HCT116 (cell line): ENCODE measurements around the gene TARBP1. TPM values are rescaled to one million over a fixed set of nuclear protein-coding genes. Genes with fewer than 3 reads are reported as not detected.

ENCODE experiments used
- ATAC-seq: fragments of 200-7000 bp; cut with Tn5 transposase; 2 replicates; pipeline ENCODE4 v1.9.1; 2020; ENCODE audit warnings: mild to moderate bottlenecking, moderate library complexity
- BruUV-seq: library from RNA; stranded (reverse); fragments of 400-500 nt; replicated peaks from 2 replicates; lab custom pipeline; 2021; lab: Mats Ljungman, UMichigan
- CTCF ChIA-PET: fragments of 300-600 bp; sonication (Branson Sonifier 250); formaldehyde crosslinking; loops from one replicate; lab custom pipeline; 2021; ENCODE audit warnings: antibody characterized with exemption; lab: Charles Lee
- POLR2A ChIA-PET: fragments of 300-600, 350-600 bp; sonication (Branson Sonifier 250); formaldehyde crosslinking; loops from one replicate; lab custom pipeline; 2021; ENCODE audit warnings: antibody characterized with exemption; lab: Charles Lee
- RAD21 ChIA-PET, 2 experiments: fragments of 300-600 bp; sonication (Branson Sonifier 250); formaldehyde crosslinking; loops; one replicate each; lab custom pipeline; 2023; ENCODE audit warnings: low total read pairs in 2 of 2; ENCODE audit not compliant: uncharacterized antibody in 2 of 2, unreplicated experiment in 2 of 2, low non-redundant PET in 1 of 2; lab: Charles Lee
- DNase-seq: peaks from one replicate; pipeline ENCODE4 v3.0.0-alpha.2; 2010; ENCODE audit warnings: low read depth, low spot score
- H2AFZ ChIP-seq: fragments of 200-600 bp; shearing (Covaris generic), sonication (generic); 2 replicates; pipeline ENCODE4 v1.6.1; 2017; ENCODE audit warnings: low read depth, mixed run types, mixed read lengths, antibody characterized with exemption, low read length; ENCODE audit not compliant: poor library complexity, severe bottlenecking
- H3K27ac ChIP-seq: 2 replicates; pipeline ENCODE4 v1.5.1; 2012; ENCODE audit warnings: low read depth, low read length
- H3K27me3 ChIP-seq: fragments of 200-600 bp; sonication (generic); 2 replicates; pipeline ENCODE4 v1.6.1; 2016; ENCODE audit warnings: mixed run types, low read length, mixed read lengths; ENCODE audit not compliant: insufficient read depth
- H3K36me3 ChIP-seq, 2 experiments: fragments of 200-500 bp in 1 of 2; fragments of 200-600 bp in 1 of 2; sonication (Bioruptor generic) in 1 of 2; sonication (generic) in 1 of 2; 2 replicates each; pipeline versions ENCODE4 v1.5.1 to v1.6.1; 2014 to 2016; ENCODE audit warnings: low read length in 2 of 2, inconsistent platforms in 1 of 2, mixed read lengths in 1 of 2, mixed run types in 1 of 2; ENCODE audit not compliant: insufficient read depth in 2 of 2, control insufficient read depth in 1 of 2
- H3K4me1 ChIP-seq, 2 experiments: fragments of 200-600 bp in 1 of 2; sonication (generic) in 1 of 2; 2 replicates each; pipeline versions ENCODE4 v1.5.1 to v1.6.1; 2012 to 2017; ENCODE audit warnings: low read length in 2 of 2, inconsistent platforms in 1 of 2, mild to moderate bottlenecking in 1 of 2, mixed read lengths in 1 of 2, mixed run types in 1 of 2, moderate library complexity in 1 of 2; ENCODE audit not compliant: insufficient read depth in 2 of 2, control insufficient read depth in 1 of 2
- H3K4me2 ChIP-seq: fragments of 200-600 bp; sonication (generic); 2 replicates; pipeline ENCODE4 v1.6.1; 2017; ENCODE audit warnings: mixed run types, low read length, mixed read lengths
- H3K4me3 ChIP-seq, 2 experiments: fragments of 200-600 bp in 1 of 2; sonication (generic) in 1 of 2; replicated peaks in 1 of 2; 2 replicates each; pipeline ENCODE4 v1.5.1; 2011 to 2016; ENCODE audit warnings: low read length in 2 of 2, control low read depth in 1 of 2, low read depth in 1 of 2, mild to moderate bottlenecking in 1 of 2, mixed read lengths in 1 of 2, mixed run types in 1 of 2
- H3K79me2 ChIP-seq: fragments of 200-600 bp; sonication (generic); 2 replicates; pipeline ENCODE4 v1.6.1; 2017; ENCODE audit warnings: mild to moderate bottlenecking, mixed run types, low read length, moderate library complexity, mixed read lengths; ENCODE audit not compliant: insufficient read depth
- H3K9ac ChIP-seq: fragments of 200-600 bp; sonication (generic); 2 replicates; pipeline ENCODE4 v1.6.1; 2016; ENCODE audit warnings: low read length, mixed read lengths
- H3K9me2 ChIP-seq: fragments of 200-600 bp; sonication (generic), shearing (Covaris generic); 2 replicates; pipeline ENCODE4 v1.6.1; 2017; ENCODE audit warnings: mixed run types, mild to moderate bottlenecking, moderate library complexity; ENCODE audit not compliant: insufficient read depth
- H3K9me3 ChIP-seq, 2 experiments: fragments of 200-500 bp in 1 of 2; fragments of 200-600 bp in 1 of 2; sonication (Bioruptor generic) in 1 of 2; sonication (generic) in 1 of 2; 2 replicates each; pipeline ENCODE4 v1.6.1; 2014 to 2017; ENCODE audit warnings: low read length in 2 of 2, mixed read lengths in 2 of 2, inconsistent platforms in 1 of 2, low read depth in 1 of 2, mild to moderate bottlenecking in 1 of 2, mixed run types in 1 of 2, moderate library complexity in 1 of 2; ENCODE audit not compliant: control insufficient read depth in 1 of 2, insufficient read depth in 1 of 2
- H4K20me1 ChIP-seq: fragments of 200-600 bp; sonication (generic), shearing (Covaris generic); 2 replicates; pipeline ENCODE4 v1.6.1; 2017; ENCODE audit warnings: mixed run types, mild to moderate bottlenecking, moderate library complexity; ENCODE audit not compliant: insufficient read depth
- SIN3A ChIP-seq: IDR thresholded peaks from 2 replicates; pipeline ENCODE4 v1.6.1; 2012; ENCODE audit warnings: low read depth
- YY1 ChIP-seq: IDR thresholded peaks from 2 replicates; pipeline ENCODE4 v1.6.1; 2011; ENCODE audit warnings: low read length, low read depth, moderate library complexity, mild to moderate bottlenecking; ENCODE audit not compliant: insufficient replicate concordance; ENCODE audit errors: extremely low read depth
- intact Hi-C: fragments of 100-400 bp; cut with micrococcal nuclease; formaldehyde crosslinking; loops from 2 replicates; pipeline ENCODE4 v1.10.0; 2022
- total RNA-seq: library from RNA; stranded (reverse); gene quantifications from one replicate; pipeline ENCODE4 v1.2.1, GENCODE V29; 2021; ENCODE audit not compliant: unreplicated experiment

TARBP1 gene
- total RNA-seq, 1 experiment from 2014 or later, result 17.2 TPM

- Histone ChIP-seq H3K4me2 (no peak overlapping the region), H3K27me3 (no peaks in the 10 kb centered on the region)
- no peak for TF ChIP-seq YY1
- no peak for TF ChIP-seq SIN3A
- TF ChIP-seq, all 23 proteins: peak for 0
- RAD21 ChIA-PET, result no interaction called here
- Histone ChIP-seq H3K9me3 (peaks cover 3 to 5% of the 10 kb centered on the region in 2 experiments; a peak in 1 of 4 replicates), H3K4me1 (no peaks in the 10 kb centered on the region), H3K27ac (no peak overlapping the region), H4K20me1 (no peaks in the 10 kb centered on the region), H3K9me2 (no peaks in the 10 kb centered on the region), H3K4me3 (no peak overlapping the region), H3K79me2 (no peaks in the 10 kb centered on the region), H3K36me3 (no peaks in the 10 kb centered on the region), H2AFZ (no peak overlapping the region), H3K9ac (no peak overlapping the region)
- POLR2A ChIA-PET, result no interaction called here
- ATAC-seq, result no peak
- DNase-seq, result no peak
- CTCF ChIA-PET, result no interaction called here
- intact Hi-C loops, result no loop called here
- no TSS peak for BruUV-seq
These were observed 136.2 kb downstream of the TARBP1 start for GRCh38 chr1:234342774-234343173.

Other genes starting within 250 kb of the TARBP1 start
- gene COA6, start 105.7 kb downstream of the TARBP1 start, total RNA-seq, result 34.1 TPM
- gene IRF2BP2, start 131.0 kb upstream of the TARBP1 start, total RNA-seq, result 61.3 TPM